DOHH2 (cell line): ENCODE measurements around the gene PIGR.

ENCODE experiments used
- H3F3A ChIP-seq: fragments of 200-600 bp; sonication (generic), shearing (Covaris generic); 2 replicates; pipeline ENCODE4 v1.6.0; 2016; ENCODE audit warnings: antibody characterized with exemption, mild to moderate bottlenecking; ENCODE audit not compliant: control insufficient read depth, insufficient read depth
- H3K27ac ChIP-seq: fragments of 200-600 bp; sonication (generic); 2 replicates; pipeline ENCODE4 v1.5.1; 2014; ENCODE audit warnings: low read depth, mild to moderate bottlenecking, low read length, moderate library complexity
- H3K27me3 ChIP-seq: fragments of 200-600 bp; sonication (generic); 2 replicates; pipeline ENCODE4 v1.6.1; 2014; ENCODE audit warnings: mild to moderate bottlenecking, low read length, mixed read lengths; ENCODE audit not compliant: control insufficient read depth
- H3K36me3 ChIP-seq: fragments of 200-600 bp; sonication (generic); 2 replicates; pipeline ENCODE4 v1.6.1; 2014; ENCODE audit warnings: mild to moderate bottlenecking, low read length, moderate library complexity, mixed read lengths; ENCODE audit not compliant: control insufficient read depth
- H3K4me1 ChIP-seq: fragments of 200-600 bp; sonication (generic); 2 replicates; pipeline ENCODE4 v1.6.1; 2014; ENCODE audit warnings: mild to moderate bottlenecking, low read length, mixed read lengths; ENCODE audit not compliant: control insufficient read depth
- H3K4me2 ChIP-seq: fragments of 200-600 bp; sonication (generic); 2 replicates; pipeline ENCODE4 v1.6.0; 2014; ENCODE audit warnings: mild to moderate bottlenecking, low read length, moderate library complexity
- H3K4me3 ChIP-seq: fragments of 200-600 bp; sonication (generic); 2 replicates; pipeline ENCODE4 v1.5.1; 2014; ENCODE audit warnings: mild to moderate bottlenecking, low read length, mixed read lengths
- H3K79me2 ChIP-seq: fragments of 200-600 bp; sonication (generic); 2 replicates; pipeline ENCODE4 v1.6.1; 2014; ENCODE audit warnings: mild to moderate bottlenecking, low read length, mixed read lengths; ENCODE audit not compliant: control insufficient read depth
- H3K9me2 ChIP-seq: fragments of 200-600 bp; sonication (generic); replicated peaks from 2 replicates; pipeline ENCODE4 v1.6.1; 2014; ENCODE audit warnings: mild to moderate bottlenecking, low read length, mixed read lengths; ENCODE audit not compliant: control insufficient read depth
- H3K9me3 ChIP-seq: fragments of 200-600 bp; sonication (generic); 2 replicates; pipeline ENCODE4 v1.6.1; 2014; ENCODE audit warnings: antibody characterized with exemption, low read length, mixed read lengths; ENCODE audit not compliant: control insufficient read depth, insufficient read depth
- H4K20me1 ChIP-seq: fragments of 200-600 bp; sonication (generic); 2 replicates; pipeline ENCODE4 v1.6.0; 2014; ENCODE audit warnings: low read depth, mild to moderate bottlenecking, antibody characterized with exemption, low read length, moderate library complexity; ENCODE audit not compliant: control insufficient read depth, insufficient read depth
- EZH2phosphoT487 ChIP-seq: fragments of 200-600 bp; sonication (generic); IDR thresholded peaks from 2 replicates; pipeline ENCODE4 v1.6.1; 2017; ENCODE audit warnings: borderline replicate concordance, mild to moderate bottlenecking, antibody characterized with exemption, low read length, moderate library complexity, mixed read lengths
- TF ChIP-seq, protein P1 (sequence below): fragments of 200-600 bp; sonication (generic); IDR thresholded peaks from one replicate; pipeline ENCODE4 v1.5.1; 2014; ENCODE audit warnings: antibody characterized with exemption, mild to moderate bottlenecking, low read depth, low read length; ENCODE audit not compliant: poor library complexity, severe bottlenecking

PIGR gene

GRCh38 chr1:206941766-206942418, 4.4 kb downstream of the PIGR start:
- Histone ChIP-seq H3K9me2 (no peaks in the 10 kb centered on the region), H3F3A (no peaks in the 10 kb centered on the region), H3K4me3 (no peak overlapping the region), H3K36me3 (no peaks in the 10 kb centered on the region), H3K79me2 (no peaks in the 10 kb centered on the region), H3K27me3 (peaks cover 37% of the 10 kb centered on the region), H4K20me1 (no peaks in the 10 kb centered on the region), H3K4me1 (no peaks in the 10 kb centered on the region), H3K4me2 (no peak overlapping the region), H3K9me3 (no peaks in the 10 kb centered on the region), H3K27ac (no peak overlapping the region)
- no peak for TF ChIP-seq EZH2phosphoT487
- TF ChIP-seq, protein P1, sequence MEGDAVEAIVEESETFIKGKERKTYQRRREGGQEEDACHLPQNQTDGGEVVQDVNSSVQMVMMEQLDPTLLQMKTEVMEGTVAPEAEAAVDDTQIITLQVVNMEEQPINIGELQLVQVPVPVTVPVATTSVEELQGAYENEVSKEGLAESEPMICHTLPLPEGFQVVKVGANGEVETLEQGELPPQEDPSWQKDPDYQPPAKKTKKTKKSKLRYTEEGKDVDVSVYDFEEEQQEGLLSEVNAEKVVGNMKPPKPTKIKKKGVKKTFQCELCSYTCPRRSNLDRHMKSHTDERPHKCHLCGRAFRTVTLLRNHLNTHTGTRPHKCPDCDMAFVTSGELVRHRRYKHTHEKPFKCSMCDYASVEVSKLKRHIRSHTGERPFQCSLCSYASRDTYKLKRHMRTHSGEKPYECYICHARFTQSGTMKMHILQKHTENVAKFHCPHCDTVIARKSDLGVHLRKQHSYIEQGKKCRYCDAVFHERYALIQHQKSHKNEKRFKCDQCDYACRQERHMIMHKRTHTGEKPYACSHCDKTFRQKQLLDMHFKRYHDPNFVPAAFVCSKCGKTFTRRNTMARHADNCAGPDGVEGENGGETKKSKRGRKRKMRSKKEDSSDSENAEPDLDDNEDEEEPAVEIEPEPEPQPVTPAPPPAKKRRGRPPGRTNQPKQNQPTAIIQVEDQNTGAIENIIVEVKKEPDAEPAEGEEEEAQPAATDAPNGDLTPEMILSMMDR = no peak

GRCh38 chr1:206940588-206940936, 5.7 kb downstream of the PIGR start:
- Histone ChIP-seq H3K79me2 (no peaks in the 10 kb centered on the region), H3K9me2 (no peaks in the 10 kb centered on the region), H3K27me3 (peaks cover 35% of the 10 kb centered on the region), H3K4me1 (no peaks in the 10 kb centered on the region), H3F3A (no peaks in the 10 kb centered on the region), H3K27ac (no peak overlapping the region), H3K9me3 (no peaks in the 10 kb centered on the region), H4K20me1 (no peaks in the 10 kb centered on the region), H3K4me3 (no peak overlapping the region), H3K4me2 (no peak overlapping the region), H3K36me3 (no peaks in the 10 kb centered on the region)
- TF ChIP-seq EZH2phosphoT487 = no peak
- TF ChIP-seq, protein P1 = no peak

DNA sequence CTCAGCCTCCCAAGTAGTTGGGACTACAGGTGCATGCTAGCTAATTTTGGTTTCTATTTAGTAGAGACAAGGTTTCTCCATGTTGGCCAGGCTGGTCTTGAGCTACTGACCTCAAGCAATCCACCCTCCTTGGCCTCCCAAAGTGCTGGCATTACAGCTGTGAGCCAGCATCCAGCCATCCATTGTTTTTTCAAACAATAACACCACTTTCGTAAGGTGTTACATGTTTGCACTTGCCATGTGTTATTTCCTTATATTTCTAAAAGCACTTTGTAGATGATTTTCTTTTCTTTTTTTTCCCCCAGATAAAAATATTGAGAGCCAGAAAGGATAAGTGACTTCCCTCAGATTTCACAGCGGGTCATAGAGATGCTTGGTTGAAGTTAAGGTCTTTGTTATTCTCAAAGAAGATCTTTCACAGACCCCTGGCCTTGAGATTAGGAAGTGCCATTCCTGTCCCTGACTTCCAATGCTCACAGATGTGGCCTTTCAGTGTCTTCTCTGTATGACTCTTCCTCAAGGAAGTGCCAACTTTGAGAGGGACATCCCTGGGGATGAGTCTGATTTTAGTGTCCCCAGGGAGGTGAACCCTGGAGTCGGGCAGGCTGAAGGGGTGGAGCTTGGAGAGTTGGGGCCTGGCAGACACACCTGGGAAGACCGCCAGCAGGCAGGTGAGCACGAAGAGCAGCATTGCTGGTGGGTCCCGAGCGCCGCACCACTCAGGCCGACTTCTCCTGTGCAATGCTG, 6.3 kb downstream of the PIGR start:
- H3K36me3 ChIP-seq = no peaks in the 10 kb centered on the region
- no peaks in the 10 kb centered on the region for H4K20me1 ChIP-seq
- no peaks in the 10 kb centered on the region for H3K9me3 ChIP-seq
- H3K27ac ChIP-seq = no peak overlapping the region
- no peak overlapping the region for H3K4me2 ChIP-seq
- no peaks in the 10 kb centered on the region for H3K79me2 ChIP-seq
- H3K4me3 ChIP-seq = no peak overlapping the region
- TF ChIP-seq, protein P1 = no peak
- no peak for TF ChIP-seq EZH2phosphoT487
- peaks cover 29% of the 10 kb centered on the region for H3K27me3 ChIP-seq
- H3K4me1 ChIP-seq = no peaks in the 10 kb centered on the region
- H3K9me2 ChIP-seq = no peaks in the 10 kb centered on the region
- no peaks in the 10 kb centered on the region for H3F3A ChIP-seq
